ENCODE data around the gene ADAD2. TPM values are rescaled to one million over a fixed set of nuclear protein-coding genes. Genes with fewer than 3 reads are reported as not detected.
A peak's percentile ranks its signal among the peaks of the same experiment; 100 is the strongest.

The ADAD2 gene
- total RNA-seq, 1 donor = not detected

GRCh38 chr16:84205976-84206691, 15.2 kb downstream of the ADAD2 start:
- no peak for DNase-seq (ENCODE audit: low read depth)
- H3K4me3 ChIP-seq (ENCODE audit: low read depth, low read length) = no peak overlapping the region
- no peak for TF ChIP-seq CTCF (IDR thresholded peaks at IDR 0.05; ENCODE audit: insufficient read depth, low read depth, low read length)

GRCh38 chr16:84207251-84207650, 16.3 kb downstream of the ADAD2 start:
- no peak for DNase-seq (ENCODE audit: low read depth)
- TF ChIP-seq CTCF (IDR thresholded peaks at IDR 0.05; ENCODE audit: insufficient read depth, low read depth, low read length) = no peak

GRCh38 chr16:84207879-84208278, 16.9 kb downstream of the ADAD2 start:
- no peak for TF ChIP-seq CTCF (IDR thresholded peaks at IDR 0.05; ENCODE audit: insufficient read depth, low read depth, low read length)
- H3K4me3 ChIP-seq (ENCODE audit: low read depth, low read length) = no peak overlapping the region
- no peak for DNase-seq (ENCODE audit: low read depth)

More at GRCh38 chr16:84207251-84207650, 16.3 kb downstream of the ADAD2 start:
- H3K4me3 ChIP-seq (ENCODE audit: low read depth, low read length) = no peak overlapping the region

- no peak for DNase-seq (ENCODE audit: low read depth)
These were observed 19.0 kb downstream of the ADAD2 start for GRCh38 chr16:84209989-84210388.

GRCh38 chr16:84212154-84212553, 21.2 kb downstream of the ADAD2 start:
- H3K4me3 ChIP-seq (ENCODE audit: low read depth, low read length) = no peak overlapping the region
- no peak for TF ChIP-seq CTCF (IDR thresholded peaks at IDR 0.05; ENCODE audit: insufficient read depth, low read depth, low read length)
- DNase-seq (ENCODE audit: low read depth) = no peak

More at GRCh38 chr16:84209989-84210388, 19.0 kb downstream of the ADAD2 start:
- H3K4me3 ChIP-seq (ENCODE audit: low read depth, low read length) = no peak overlapping the region
- peak; percentile 18 for TF ChIP-seq CTCF (IDR thresholded peaks at IDR 0.05; ENCODE audit: insufficient read depth, low read depth, low read length)

- no peak overlapping the region for H3K4me3 ChIP-seq (ENCODE audit: low read depth, low read length)
- TF ChIP-seq CTCF (IDR thresholded peaks at IDR 0.05; ENCODE audit: insufficient read depth, low read depth, low read length) = no peak
- no peak for DNase-seq (ENCODE audit: low read depth)
These were observed 21.7 kb downstream of the ADAD2 start for GRCh38 chr16:84212631-84213030.
